Measurements from ENCODE around the gene SYK. TPM values are rescaled to one million over a fixed set of nuclear protein-coding genes. Genes with fewer than 3 reads are reported as not detected.
"Not testable (repeated sequence)": the region's sequence is repeated elsewhere in the genome, so short reads cannot be mapped to it uniquely, and the experiment has no call there.

SYK gene
- total RNA-seq, 1 donor from 2014 or later: 29.2 TPM

DNA sequence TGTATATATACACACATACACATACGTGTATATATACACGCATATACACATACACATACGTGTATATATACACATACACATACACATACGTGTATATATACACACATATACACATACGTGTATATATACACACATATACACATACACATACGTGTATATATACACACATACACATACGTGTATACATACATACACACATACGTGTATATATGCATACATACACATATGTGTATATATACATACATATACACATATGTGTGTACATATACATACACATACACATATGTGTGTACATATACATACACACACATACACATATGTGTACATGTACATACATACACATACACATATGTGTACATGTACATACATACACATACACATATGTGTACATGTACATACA lies 82.6 kb downstream of the SYK start:
- DNase-seq (ENCODE audit: low read depth) (no peak), FAIRE-seq (no peak)
- H3K4me3 ChIP-seq (ENCODE audit: low read depth, low read length): no peak overlapping the region
- no peaks in the 10 kb centered on the region for H3K27me3 ChIP-seq (ENCODE audit: control insufficient read depth, insufficient read depth, low read length)
- H3K36me3 ChIP-seq (ENCODE audit: control insufficient read depth, insufficient read depth, low read length): peaks cover 6% of the 10 kb centered on the region
- TF ChIP-seq, protein P1, sequence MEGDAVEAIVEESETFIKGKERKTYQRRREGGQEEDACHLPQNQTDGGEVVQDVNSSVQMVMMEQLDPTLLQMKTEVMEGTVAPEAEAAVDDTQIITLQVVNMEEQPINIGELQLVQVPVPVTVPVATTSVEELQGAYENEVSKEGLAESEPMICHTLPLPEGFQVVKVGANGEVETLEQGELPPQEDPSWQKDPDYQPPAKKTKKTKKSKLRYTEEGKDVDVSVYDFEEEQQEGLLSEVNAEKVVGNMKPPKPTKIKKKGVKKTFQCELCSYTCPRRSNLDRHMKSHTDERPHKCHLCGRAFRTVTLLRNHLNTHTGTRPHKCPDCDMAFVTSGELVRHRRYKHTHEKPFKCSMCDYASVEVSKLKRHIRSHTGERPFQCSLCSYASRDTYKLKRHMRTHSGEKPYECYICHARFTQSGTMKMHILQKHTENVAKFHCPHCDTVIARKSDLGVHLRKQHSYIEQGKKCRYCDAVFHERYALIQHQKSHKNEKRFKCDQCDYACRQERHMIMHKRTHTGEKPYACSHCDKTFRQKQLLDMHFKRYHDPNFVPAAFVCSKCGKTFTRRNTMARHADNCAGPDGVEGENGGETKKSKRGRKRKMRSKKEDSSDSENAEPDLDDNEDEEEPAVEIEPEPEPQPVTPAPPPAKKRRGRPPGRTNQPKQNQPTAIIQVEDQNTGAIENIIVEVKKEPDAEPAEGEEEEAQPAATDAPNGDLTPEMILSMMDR (IDR thresholded peaks at IDR 0.05; ENCODE audit: insufficient read depth, low read length, severe bottlenecking): no peak

DNA sequence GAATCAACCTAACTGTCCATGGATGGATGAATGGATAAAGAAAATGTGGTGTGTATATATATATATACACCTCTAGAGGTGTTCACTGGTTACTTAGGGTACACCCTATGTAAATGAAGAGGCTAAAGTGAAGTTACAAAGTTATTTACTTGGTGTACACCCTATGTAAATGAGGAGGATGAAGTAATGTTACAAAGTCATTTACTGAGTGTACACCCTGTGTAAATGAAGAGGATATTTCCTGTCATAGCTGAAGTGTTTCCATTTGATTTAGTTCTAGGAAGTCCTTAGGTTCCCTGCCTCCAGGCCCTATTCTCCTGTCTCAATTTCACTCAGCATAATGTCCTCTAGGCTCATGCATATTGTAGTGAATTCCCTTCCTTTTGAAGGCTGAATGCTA lies 85.2 kb downstream of the SYK start:
- not testable (repeated sequence) for H3K27me3 ChIP-seq (ENCODE audit: control insufficient read depth, insufficient read depth, low read length); DNase-seq (ENCODE audit: low read depth); FAIRE-seq; H3K36me3 ChIP-seq (ENCODE audit: control insufficient read depth, insufficient read depth, low read length); H3K4me3 ChIP-seq (ENCODE audit: low read depth, low read length)

DNA sequence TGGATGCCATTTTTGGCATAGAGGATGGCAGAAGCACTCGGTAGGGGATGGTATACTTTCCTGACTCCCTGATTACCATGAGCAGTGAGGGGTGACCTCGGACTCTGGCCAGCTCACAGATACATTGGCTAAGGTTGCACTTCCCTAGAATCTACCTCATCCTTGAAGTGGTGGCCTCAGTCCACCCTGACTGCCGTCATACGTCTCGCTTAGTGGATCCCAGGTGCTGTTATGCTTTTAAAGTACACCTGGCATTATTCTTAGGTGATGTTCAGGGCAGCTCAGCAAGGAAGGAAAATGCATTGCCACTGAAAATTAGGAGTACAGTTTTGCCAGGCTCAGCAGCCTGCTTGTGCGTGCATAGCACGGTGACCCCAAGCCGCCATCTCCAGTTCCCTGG lies 87.3 kb downstream of the SYK start:
- H3K4me3 ChIP-seq (ENCODE audit: low read depth, low read length): no peak overlapping the region
- DNase-seq (ENCODE audit: low read depth): no peak
- FAIRE-seq: peak; percentile 13
- peaks cover 6% of the 10 kb centered on the region for H3K36me3 ChIP-seq (ENCODE audit: control insufficient read depth, insufficient read depth, low read length)
- TF ChIP-seq, protein P1 (IDR thresholded peaks at IDR 0.05; ENCODE audit: insufficient read depth, low read length, severe bottlenecking): no peak
- H3K27me3 ChIP-seq (ENCODE audit: control insufficient read depth, insufficient read depth, low read length): no peaks in the 10 kb centered on the region

DNA sequence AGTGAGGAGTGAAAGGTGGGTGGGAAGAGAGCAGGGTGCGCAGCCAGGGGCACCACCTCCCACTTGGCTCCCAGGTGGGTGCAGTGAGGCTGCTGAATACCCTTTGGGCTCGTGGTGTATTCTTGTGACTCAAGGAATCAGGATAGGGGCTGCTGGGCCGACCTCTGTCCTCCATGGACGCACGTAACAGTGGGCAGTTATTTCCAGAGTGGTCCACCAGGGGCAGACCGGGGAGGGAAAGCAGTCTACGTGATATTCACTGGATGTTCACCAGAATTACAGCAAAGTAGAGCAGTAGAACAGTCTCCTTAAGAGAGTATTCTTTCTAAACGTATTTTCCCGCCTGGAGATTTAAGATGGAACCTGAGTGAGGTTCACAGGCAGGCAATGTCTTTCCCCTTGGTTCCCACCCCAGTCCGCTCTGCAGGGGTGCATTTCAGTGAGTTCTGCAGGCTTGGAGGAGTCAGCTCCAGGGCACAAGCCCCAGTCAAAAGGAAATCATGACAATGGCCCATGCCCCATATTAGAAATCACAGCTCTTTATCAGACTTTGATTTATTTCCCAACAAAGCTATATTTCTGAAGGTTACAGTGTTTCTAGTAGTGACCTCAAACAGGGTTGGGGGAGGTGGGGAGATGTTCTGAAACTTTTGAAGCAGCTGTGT lies 88.7 kb downstream of the SYK start:
- no peaks in the 10 kb centered on the region for H3K27me3 ChIP-seq (ENCODE audit: control insufficient read depth, insufficient read depth, low read length)
- FAIRE-seq (no peak), DNase-seq (ENCODE audit: low read depth) (no peak)
- TF ChIP-seq, protein P1 (IDR thresholded peaks at IDR 0.05; ENCODE audit: insufficient read depth, low read length, severe bottlenecking): no peak
- H3K36me3 ChIP-seq (ENCODE audit: control insufficient read depth, insufficient read depth, low read length): peaks cover 6% of the 10 kb centered on the region
- no peak overlapping the region for H3K4me3 ChIP-seq (ENCODE audit: low read depth, low read length)

DNA sequence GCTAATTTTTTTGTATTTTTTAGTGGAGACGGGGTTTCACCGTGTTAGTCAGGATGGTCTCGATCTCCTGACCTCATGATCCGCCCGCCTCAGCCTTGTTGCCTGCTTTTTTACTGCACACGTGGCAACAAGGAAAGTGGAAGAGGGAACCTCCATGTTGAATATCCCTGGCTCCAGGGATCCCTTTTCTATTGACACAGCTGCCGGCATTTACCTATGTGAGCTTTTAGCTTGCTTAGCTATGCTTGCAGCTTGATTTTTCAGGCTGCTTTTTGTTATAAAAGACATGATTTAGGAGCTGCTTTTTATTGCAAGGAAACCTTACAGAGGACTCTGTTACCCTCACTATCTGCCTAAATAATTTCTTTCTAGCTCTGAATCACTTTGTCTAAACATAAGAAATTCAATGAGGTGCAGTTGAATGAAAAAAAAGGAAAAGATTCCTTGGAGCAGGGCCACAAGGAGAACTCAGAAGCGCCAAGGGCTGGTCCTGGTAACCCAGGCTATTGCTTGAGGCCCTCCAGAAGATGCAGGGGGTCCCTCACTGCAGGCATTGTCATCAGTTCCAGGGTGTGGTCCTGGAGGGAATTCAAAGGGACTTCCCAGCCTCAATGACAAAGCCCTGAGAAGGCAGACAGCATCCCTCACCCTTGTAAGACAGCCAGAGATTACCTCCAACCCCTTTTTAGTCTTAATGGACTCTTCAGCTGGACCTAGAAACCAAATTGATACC lies 89.9 kb downstream of the SYK start:
- no peak for DNase-seq (ENCODE audit: low read depth)
- FAIRE-seq: no peak
- TF ChIP-seq, protein P1 (IDR thresholded peaks at IDR 0.05; ENCODE audit: insufficient read depth, low read length, severe bottlenecking): no peak

DNA sequence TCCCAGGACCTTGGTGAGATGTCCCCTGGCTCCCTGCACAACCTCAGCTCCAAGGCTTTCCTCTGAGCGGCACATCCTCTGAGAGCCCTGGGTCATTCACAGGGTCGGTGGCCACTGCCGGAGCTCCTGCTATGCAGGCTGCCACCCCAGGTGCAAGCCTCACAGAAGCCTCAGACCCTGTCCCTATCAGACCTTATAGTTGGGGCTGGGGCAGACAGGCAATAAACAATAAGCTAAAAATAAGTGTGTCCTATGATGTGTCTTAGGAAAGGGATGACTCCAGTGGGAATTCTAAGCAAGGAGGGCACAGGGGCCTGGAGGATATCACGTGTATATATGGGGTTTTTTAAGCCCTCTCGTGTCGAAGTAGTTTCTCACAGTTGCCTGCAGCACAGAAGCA lies 91.3 kb downstream of the SYK start:
- Histone ChIP-seq H3K36me3 (ENCODE audit: control insufficient read depth, insufficient read depth, low read length) (peaks cover 6% of the 10 kb centered on the region), H3K4me3 (ENCODE audit: low read depth, low read length) (no peak overlapping the region), H3K27me3 (ENCODE audit: control insufficient read depth, insufficient read depth, low read length) (no peaks in the 10 kb centered on the region)
- no peak for FAIRE-seq
- TF ChIP-seq, protein P1 (IDR thresholded peaks at IDR 0.05; ENCODE audit: insufficient read depth, low read length, severe bottlenecking): no peak
- DNase-seq (ENCODE audit: low read depth): no peak

More for the DNA sequence above, 89.9 kb downstream of the SYK start:
- H3K27me3 ChIP-seq (ENCODE audit: control insufficient read depth, insufficient read depth, low read length): no peaks in the 10 kb centered on the region
- peaks cover 9% of the 10 kb centered on the region for H3K36me3 ChIP-seq (ENCODE audit: control insufficient read depth, insufficient read depth, low read length)
- no peak overlapping the region for H3K4me3 ChIP-seq (ENCODE audit: low read depth, low read length)

Data from bronchial epithelial cell (primary cell).